Muscle layer of duodenum (tissue), 2 donors: Measurements from ENCODE around the gene C1orf159.

Experiments used
- H3K27ac ChIP-seq: one replicate; pipeline ENCODE4 v1.7.0; 2013; ENCODE audit warnings: mild to moderate bottlenecking, low read length
- H3K27me3 ChIP-seq: one replicate; pipeline ENCODE4 v1.7.0; 2013; ENCODE audit warnings: low read depth, mild to moderate bottlenecking, control low read depth, low read length
- H3K36me3 ChIP-seq, 2 donors: one replicate each; pipeline ENCODE4 v1.7.0; 2013; ENCODE audit warnings: low read length in 2 of 2, control low read depth in 1 of 2, mild to moderate bottlenecking in 1 of 2; ENCODE audit not compliant: insufficient read depth in 2 of 2, control insufficient read depth in 1 of 2
- H3K4me1 ChIP-seq, 2 donors: one replicate each; pipeline ENCODE4 v1.7.0; 2013; ENCODE audit warnings: low read length in 2 of 2, mild to moderate bottlenecking in 2 of 2, control low read depth in 1 of 2, moderate library complexity in 1 of 2; ENCODE audit not compliant: insufficient read depth in 2 of 2, control insufficient read depth in 1 of 2
- H3K4me3 ChIP-seq, 2 donors: one replicate each; pipeline ENCODE4 v1.7.0; 2013; ENCODE audit warnings: low read length in 2 of 2, low read depth in 1 of 2, mild to moderate bottlenecking in 1 of 2
- H3K9me3 ChIP-seq, 2 donors: one replicate each; pipeline ENCODE4 v1.7.0; 2013; ENCODE audit warnings: low read length in 2 of 2, control low read depth in 1 of 2, mild to moderate bottlenecking in 1 of 2; ENCODE audit not compliant: control insufficient read depth in 1 of 2
- donor health status: healthy.

Gene C1orf159

GRCh38 chr1:1054971-1055370 lies 60.9 kb downstream of the C1orf159 start:
- Histone ChIP-seq H3K27ac (no peak overlapping the region), H3K36me3 (peaks cover 0 to 41% of the 10 kb centered on the region in 2 donors), H3K9me3 (no peaks in the 10 kb centered on the region), H3K27me3 (peaks cover 11% of the 10 kb centered on the region), H3K4me3 (no peak overlapping the region), H3K4me1 (peaks cover 0 to 12% of the 10 kb centered on the region in 2 donors)

GRCh38 chr1:1054099-1054700 lies 61.7 kb downstream of the C1orf159 start:
- Histone ChIP-seq H3K9me3 (no peaks in the 10 kb centered on the region), H3K4me1 (peaks cover 0 to 5% of the 10 kb centered on the region in 2 donors), H3K36me3 (peaks cover 0 to 41% of the 10 kb centered on the region in 2 donors), H3K27ac (no peak overlapping the region), H3K4me3 (no peak overlapping the region), H3K27me3 (peaks cover 11% of the 10 kb centered on the region)

- H3K27ac ChIP-seq: no peak overlapping the region
- H3K27me3 ChIP-seq: peaks cover 7% of the 10 kb centered on the region
- H3K4me3 ChIP-seq: no peak overlapping the region
- H3K4me1 ChIP-seq: peaks cover 0 to under 1% of the 10 kb centered on the region in 2 donors
- no peaks in the 10 kb centered on the region for H3K9me3 ChIP-seq
- H3K36me3 ChIP-seq: peaks cover 0 to 41% of the 10 kb centered on the region in 2 donors
Observed at GRCh38 chr1:1053682-1054081, 62.2 kb downstream of the C1orf159 start.

- H3K27me3 ChIP-seq: peaks cover under 1% of the 10 kb centered on the region
- H3K36me3 ChIP-seq: peaks cover 0 to 41% of the 10 kb centered on the region in 2 donors
- H3K27ac ChIP-seq: no peak overlapping the region
- H3K4me3 ChIP-seq: no peak overlapping the region
- no peaks in the 10 kb centered on the region for H3K4me1 ChIP-seq
- H3K9me3 ChIP-seq: no peaks in the 10 kb centered on the region
Observed at GRCh38 chr1:1053022-1053421, 62.9 kb downstream of the C1orf159 start.

- Histone ChIP-seq H3K36me3 (peaks cover 0 to 47% of the 10 kb centered on the region in 2 donors), H3K27me3 (no peaks in the 10 kb centered on the region), H3K9me3 (no peaks in the 10 kb centered on the region), H3K27ac (no peak overlapping the region), H3K4me3 (no peak overlapping the region), H3K4me1 (no peaks in the 10 kb centered on the region)
Observed at GRCh38 chr1:1052003-1052840, 63.7 kb downstream of the C1orf159 start.

- H3K27me3 ChIP-seq: no peaks in the 10 kb centered on the region
- no peak overlapping the region for H3K27ac ChIP-seq
- no peaks in the 10 kb centered on the region for H3K9me3 ChIP-seq
- peaks cover 0 to 56% of the 10 kb centered on the region in 2 donors for H3K36me3 ChIP-seq
- H3K4me3 ChIP-seq: no peak overlapping the region
- no peaks in the 10 kb centered on the region for H3K4me1 ChIP-seq
Observed at GRCh38 chr1:1051127-1051810, 64.6 kb downstream of the C1orf159 start.

GRCh38 chr1:1050577-1051052 lies 65.3 kb downstream of the C1orf159 start:
- no peak overlapping the region for H3K27ac ChIP-seq
- H3K4me3 ChIP-seq: no peak overlapping the region
- H3K27me3 ChIP-seq: no peaks in the 10 kb centered on the region
- peaks cover 0 to 62% of the 10 kb centered on the region in 2 donors for H3K36me3 ChIP-seq
- H3K9me3 ChIP-seq: no peaks in the 10 kb centered on the region
- no peaks in the 10 kb centered on the region for H3K4me1 ChIP-seq

GRCh38 chr1:1049318-1050165 lies 66.3 kb downstream of the C1orf159 start:
- no peaks in the 10 kb centered on the region for H3K9me3 ChIP-seq
- H3K36me3 ChIP-seq: peaks cover 0 to 62% of the 10 kb centered on the region in 2 donors
- H3K4me1 ChIP-seq: no peaks in the 10 kb centered on the region
- H3K27ac ChIP-seq: no peak overlapping the region
- no peak overlapping the region for H3K4me3 ChIP-seq
- H3K27me3 ChIP-seq: no peaks in the 10 kb centered on the region

- H3K27me3 ChIP-seq: no peaks in the 10 kb centered on the region
Observed at GRCh38 chr1:1048765-1049164, 67.1 kb downstream of the C1orf159 start.

GRCh38 chr1:1047963-1048362 lies 67.9 kb downstream of the C1orf159 start:
- no peaks in the 10 kb centered on the region for H3K9me3 ChIP-seq
- H3K36me3 ChIP-seq: peaks cover 0 to 59% of the 10 kb centered on the region in 2 donors
- H3K27me3 ChIP-seq: no peaks in the 10 kb centered on the region
- H3K27ac ChIP-seq: no peak overlapping the region
- no peak overlapping the region for H3K4me3 ChIP-seq
- no peaks in the 10 kb centered on the region for H3K4me1 ChIP-seq

More at GRCh38 chr1:1048765-1049164, 67.1 kb downstream of the C1orf159 start:
- no peaks in the 10 kb centered on the region for H3K4me1 ChIP-seq
- H3K4me3 ChIP-seq: no peak overlapping the region
- H3K27ac ChIP-seq: no peak overlapping the region
- H3K36me3 ChIP-seq: peaks cover 0 to 62% of the 10 kb centered on the region in 2 donors
- H3K9me3 ChIP-seq: no peaks in the 10 kb centered on the region
